Endothelial cell of umbilical vein (primary cell): Measurements from ENCODE around the gene SLC25A23. TPM values are rescaled to one million over a fixed set of nuclear protein-coding genes. Genes with fewer than 3 reads are reported as not detected.
A peak's percentile ranks its signal among the peaks of the same experiment; 100 is the strongest.

Experiments used
- BruUV-seq: library from RNA; stranded (reverse); fragments of 400-500 nt; replicated peaks from 2 replicates; lab custom pipeline; 2021; lab: Mats Ljungman, UMichigan
- CTCF ChIA-PET: fragments of 300-600, 350-600 bp; sonication (Branson Sonifier 250); formaldehyde crosslinking; loops from one replicate; lab custom pipeline; 2021; ENCODE audit warnings: antibody characterized with exemption, inconsistent platforms; lab: Charles Lee
- POLR2A ChIA-PET: fragments of 300-600, 350-600 bp; sonication (Branson Sonifier 250); formaldehyde crosslinking; loops from one replicate; lab custom pipeline; 2021; ENCODE audit warnings: antibody characterized with exemption, inconsistent platforms; lab: Charles Lee
- DNase-seq: peaks from one replicate; pipeline ENCODE4 v3.0.0-alpha.2; 2011; ENCODE audit warnings: low read depth, low spot score
- FAIRE-seq: peaks from 2 replicates; lab custom pipeline; 2011; peaks lifted over from hg19 to GRCh38; lab: Jason Lieb, UNC
- H2AFZ ChIP-seq: 2 replicates; pipeline ENCODE4 v1.6.0; 2012; ENCODE audit warnings: low read depth, low read length, control low read depth, inconsistent platforms
- H3K27ac ChIP-seq: 2 replicates; pipeline ENCODE4 v1.5.1; 2011; ENCODE audit warnings: low read depth, mild to moderate bottlenecking, control low read depth, low read length, moderate library complexity; ENCODE audit not compliant: insufficient read depth
- H3K27me3 ChIP-seq, 2 experiments: 2 replicates each; pipeline versions ENCODE4 v1.6.0 to v1.6.1; 2011; ENCODE audit warnings: low read length in 2 of 2, mixed read lengths in 1 of 2; ENCODE audit not compliant: control insufficient read depth in 2 of 2, insufficient read depth in 2 of 2
- H3K36me3 ChIP-seq, 2 experiments: 2 replicates in 1 of 2; 3 replicates in 1 of 2; pipeline ENCODE4 v1.5.1; 2011; ENCODE audit warnings: low read length in 2 of 2, mild to moderate bottlenecking in 1 of 2, moderate library complexity in 1 of 2; ENCODE audit not compliant: control insufficient read depth in 2 of 2, insufficient read depth in 2 of 2; ENCODE audit errors: extremely low read depth in 1 of 2
- H3K4me1 ChIP-seq: 3 replicates; pipeline ENCODE4 v1.5.1; 2011; ENCODE audit warnings: mild to moderate bottlenecking, low read length; ENCODE audit not compliant: control insufficient read depth, insufficient read depth; ENCODE audit errors: extremely low read depth
- H3K4me2 ChIP-seq: 2 replicates; pipeline ENCODE4 v1.6.1; 2011; ENCODE audit warnings: low read length, control low read depth, mixed read lengths; ENCODE audit not compliant: insufficient read depth
- H3K4me3 ChIP-seq, 3 experiments: fragments of 200-600 bp in 1 of 3; sonication (generic), shearing (Covaris generic) in 1 of 3; replicated peaks in 1 of 3; 2 replicates each; pipeline ENCODE4 v1.5.1; 2011 to 2016; ENCODE audit warnings: control low read depth in 3 of 3, low read length in 3 of 3, mild to moderate bottlenecking in 2 of 3, inconsistent platforms in 1 of 3, low read depth in 1 of 3, moderate library complexity in 1 of 3; ENCODE audit not compliant: insufficient read depth in 1 of 3
- H3K79me2 ChIP-seq: 2 replicates; pipeline ENCODE4 v1.6.0; 2012; ENCODE audit warnings: low read length, inconsistent platforms; ENCODE audit not compliant: control insufficient read depth, insufficient read depth
- H3K9ac ChIP-seq: replicated peaks from 2 replicates; pipeline ENCODE3; 2011; ENCODE audit warnings: low read length, control low read depth; ENCODE audit not compliant: insufficient read depth; ENCODE audit errors: extremely low read depth
- H3K9me1 ChIP-seq: replicated peaks from 3 replicates; pipeline ENCODE4 v1.6.0; 2011; ENCODE audit warnings: mild to moderate bottlenecking, low read length; ENCODE audit not compliant: control insufficient read depth, insufficient read depth; ENCODE audit errors: extremely low read depth
- H3K9me3 ChIP-seq: replicated peaks from 2 replicates; pipeline ENCODE4 v1.5.1; 2012; ENCODE audit warnings: low read length, inconsistent platforms; ENCODE audit not compliant: control insufficient read depth, insufficient read depth
- H4K20me1 ChIP-seq: replicated peaks from 2 replicates; pipeline ENCODE3; 2011; ENCODE audit warnings: mild to moderate bottlenecking, low read length; ENCODE audit not compliant: control insufficient read depth, insufficient read depth; ENCODE audit errors: extremely low read depth
- MAX ChIP-seq: IDR thresholded peaks from 2 replicates; pipeline ENCODE4 v1.6.1; 2011; ENCODE audit not compliant: insufficient read depth, insufficient read length
- MYC ChIP-seq: IDR thresholded peaks from one replicate; pipeline ENCODE4 v1.6.1; 2011; ENCODE audit warnings: mild to moderate bottlenecking, low read depth, low read length
- POLR2A ChIP-seq: IDR thresholded peaks from 2 replicates; pipeline ENCODE4 v1.6.1; 2012; ENCODE audit warnings: low read depth, mild to moderate bottlenecking, control low read depth, low read length
- POLR2AphosphoS5 ChIP-seq: IDR thresholded peaks from 2 replicates; pipeline ENCODE4 v1.6.1; 2012; ENCODE audit warnings: low read depth, mild to moderate bottlenecking, control low read depth, low read length, moderate library complexity; ENCODE audit not compliant: insufficient read depth
- dilution Hi-C: fragments of 300-500 bp; cut with MboI; formaldehyde crosslinking; loops from one replicate; pipeline ENCODE4 v1.15.0; 2019; ENCODE audit warnings: low sequenced_read_pairs; ENCODE audit not compliant: extremely low pct_ligation_motif_present
- intact Hi-C: fragments of 100-400 bp; cut with micrococcal nuclease; formaldehyde crosslinking; loops from one replicate; pipeline ENCODE4 v1.10.0; 2022
- polyA plus RNA-seq, 4 experiments: library from polyadenylated mRNA; depleted of rRNA in 3 of 4; stranded (reverse) in 3 of 4; unstranded in 1 of 4; fragments of >200 nt; gene quantifications; 2 replicates each; pipeline versions ENCODE4 v1.2.1 to v1.2.3, GENCODE V29; 2011 to 2012; ENCODE audit warnings: missing spikeins in 1 of 4
- total RNA-seq: library from RNA; stranded (reverse); gene quantifications from 2 replicates; pipeline ENCODE4 v1.2.3, GENCODE V29; 2021

Gene SLC25A23
- total and polyA plus RNA-seq, 2 donors (not counting 3 experiments of a cell fraction or from before 2014, with no cell fraction given): 12.8 to 33.5 TPM

GRCh38 chr19:6424939-6425731 lies 34.5 kb downstream of the SLC25A23 start:
- Histone ChIP-seq H3K27me3 (no peaks in the 10 kb centered on the region), H4K20me1 (peaks cover 3% of the 10 kb centered on the region), H3K4me2 (no peak overlapping the region), H3K27ac (no peak overlapping the region), H3K9me1 (no peaks in the 10 kb centered on the region), H3K36me3 (peaks cover 6 to 18% of the 10 kb centered on the region in 2 experiments), H3K4me3 (no peak overlapping the region), H3K4me1 (peaks cover 8% of the 10 kb centered on the region), H2AFZ (peak overlapping the region; percentile 67), H3K9me3 (no peaks in the 10 kb centered on the region), H3K79me2 (peaks cover 41% of the 10 kb centered on the region), H3K9ac (no peak overlapping the region)
- intact Hi-C loops: loop anchor here (1.0 to 10.0 kb wide), 7 partner anchors 32 to 378 kb away; partner anchors contain the start of genes CLPP, GPR108, GTF2F1 and TRIP10
- dilution Hi-C loops: no loop called here
- ChIA-PET CTCF (interaction anchor here (0.8 to 1.5 kb wide), 7 partner anchors 11 to 377 kb away, joined by 3 to 5 read pairs (median 3); partner anchors contain the start of genes ALKBH7 and SLC25A23), POLR2A (interaction anchor here (0.6 to 1.5 kb wide), 3 partner anchors 15 to 92 kb away, joined by 3 to 6 read pairs (median 4); partner anchors contain the start of gene ALKBH7)
- peak; percentile 100 for FAIRE-seq
- peak; percentile 100 for DNase-seq
- BruUV-seq: no TSS peak
- TF ChIP-seq POLR2A (peak; percentile 41), MYC (no peak), POLR2AphosphoS5 (peak; percentile 60), MAX (peak; percentile 98)
